ENCODE results near the gene TNIP2.
A peak's percentile ranks its signal among the peaks of the same experiment; 100 is the strongest.

The TNIP2 gene

DNA sequence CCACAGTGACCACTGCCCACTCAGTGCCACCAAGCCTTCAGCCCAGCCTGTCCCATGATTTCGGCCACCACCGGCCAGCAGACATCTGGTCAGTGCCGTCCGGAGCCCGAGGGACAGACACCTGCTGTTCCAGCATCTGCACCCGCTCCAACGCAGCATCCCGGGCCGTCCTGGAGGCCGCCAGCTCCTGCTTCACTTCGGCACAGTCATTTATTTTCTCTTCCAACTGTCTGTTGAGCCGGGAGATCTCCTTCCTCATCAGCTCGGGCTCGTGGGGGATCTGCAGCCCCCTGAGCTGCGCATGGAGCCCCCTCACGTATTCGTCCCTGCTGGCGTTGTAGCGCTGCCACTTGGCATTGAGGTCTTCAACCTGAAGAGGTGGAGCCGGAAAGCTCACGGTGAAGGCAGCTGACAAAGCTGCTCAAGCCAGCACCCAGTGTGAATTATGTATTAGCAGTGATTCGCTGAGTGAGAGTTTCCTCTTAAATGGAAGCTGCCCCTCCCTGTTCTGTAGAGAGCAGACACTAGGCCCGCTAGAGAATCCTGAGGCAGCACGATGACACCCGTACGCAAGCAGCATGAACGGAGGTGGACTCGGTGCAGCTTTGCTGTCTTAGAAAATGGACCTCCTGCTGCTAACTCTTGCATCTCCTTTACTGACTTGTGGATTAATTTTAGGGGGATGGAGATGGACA lies 11.4 kb downstream of the TNIP2 start:
- peaks cover 44% of the 10 kb centered on the region for H3K36me3 ChIP-seq (replicated peaks; ENCODE audit: low read depth, low read length)

DNA sequence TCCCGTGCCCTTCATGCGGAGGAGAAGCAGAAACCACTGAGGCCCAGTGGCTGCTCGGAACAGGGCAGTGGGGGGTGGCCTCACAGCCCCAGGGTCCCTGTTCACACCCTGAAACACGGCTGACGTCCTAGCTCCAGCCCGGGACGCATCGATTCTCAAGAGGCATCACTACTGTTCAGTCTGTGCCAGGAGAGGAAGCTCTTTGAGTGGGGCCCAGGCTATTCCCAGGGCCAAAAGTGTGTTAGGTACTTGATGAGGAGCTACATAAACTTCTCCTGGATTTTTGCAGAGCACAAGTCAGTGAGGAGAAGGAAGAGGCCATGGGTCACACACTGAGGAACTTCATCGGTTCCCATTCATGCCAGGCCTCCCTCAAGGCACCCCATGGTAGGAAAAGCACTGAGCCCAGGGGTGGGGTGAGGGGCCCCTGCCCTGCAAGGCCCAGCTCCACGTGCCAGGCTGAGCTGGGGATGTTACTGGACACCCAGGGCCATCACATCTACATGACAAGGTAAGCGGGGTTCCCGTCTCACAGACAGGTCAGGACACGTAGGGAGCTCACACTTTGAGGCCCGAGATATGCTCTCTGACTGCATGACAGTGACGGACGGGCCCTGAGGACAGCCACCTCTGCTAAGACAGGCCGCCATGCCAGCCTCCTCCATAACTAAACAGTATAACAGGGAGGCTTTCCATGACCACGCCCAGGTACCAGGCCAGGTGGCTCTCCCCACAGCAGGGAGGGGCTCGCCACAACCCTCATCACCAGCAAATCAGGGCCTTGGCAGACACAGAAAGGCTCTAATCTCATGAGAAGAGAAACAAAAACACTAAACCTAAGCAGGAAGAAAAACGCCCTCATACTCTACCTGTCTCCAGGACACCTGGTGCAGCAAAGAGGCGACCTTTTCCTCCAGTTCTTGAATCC lies 12.4 kb downstream of the TNIP2 start:
- Histone ChIP-seq H3K79me2 (ENCODE audit: low read length) (peaks cover 5% of the 10 kb centered on the region; the same call in 1 of the 2 replicates), H3K9me3 (ENCODE audit: insufficient read depth, low read length) (no peaks in the 10 kb centered on the region), H3K9ac (ENCODE audit: low read length) (no peak overlapping the region), H3K36me3 (replicated peaks; ENCODE audit: low read depth, low read length) (peaks cover 44% of the 10 kb centered on the region), H2AFZ (ENCODE audit: low read depth, low read length) (no peak overlapping the region), H3K4me3 (ENCODE audit: low read length) (no peak overlapping the region), H3K4me2 (ENCODE audit: low read length) (no peak overlapping the region), H3K27ac (ENCODE audit: low read length) (no peak overlapping the region), H3K27me3 (ENCODE audit: low read depth, low read length) (no peaks in the 10 kb centered on the region), H3K4me1 (ENCODE audit: low read length) (peaks cover 36% of the 10 kb centered on the region), H4K20me1 (ENCODE audit: insufficient read depth, low read length) (peaks cover 23% of the 10 kb centered on the region; the same call in 1 of the 2 replicates)
- TF ChIP-seq, protein P1, sequence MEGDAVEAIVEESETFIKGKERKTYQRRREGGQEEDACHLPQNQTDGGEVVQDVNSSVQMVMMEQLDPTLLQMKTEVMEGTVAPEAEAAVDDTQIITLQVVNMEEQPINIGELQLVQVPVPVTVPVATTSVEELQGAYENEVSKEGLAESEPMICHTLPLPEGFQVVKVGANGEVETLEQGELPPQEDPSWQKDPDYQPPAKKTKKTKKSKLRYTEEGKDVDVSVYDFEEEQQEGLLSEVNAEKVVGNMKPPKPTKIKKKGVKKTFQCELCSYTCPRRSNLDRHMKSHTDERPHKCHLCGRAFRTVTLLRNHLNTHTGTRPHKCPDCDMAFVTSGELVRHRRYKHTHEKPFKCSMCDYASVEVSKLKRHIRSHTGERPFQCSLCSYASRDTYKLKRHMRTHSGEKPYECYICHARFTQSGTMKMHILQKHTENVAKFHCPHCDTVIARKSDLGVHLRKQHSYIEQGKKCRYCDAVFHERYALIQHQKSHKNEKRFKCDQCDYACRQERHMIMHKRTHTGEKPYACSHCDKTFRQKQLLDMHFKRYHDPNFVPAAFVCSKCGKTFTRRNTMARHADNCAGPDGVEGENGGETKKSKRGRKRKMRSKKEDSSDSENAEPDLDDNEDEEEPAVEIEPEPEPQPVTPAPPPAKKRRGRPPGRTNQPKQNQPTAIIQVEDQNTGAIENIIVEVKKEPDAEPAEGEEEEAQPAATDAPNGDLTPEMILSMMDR (IDR thresholded peaks at IDR 0.05; ENCODE audit: low read depth, low read length) = no peak
- no peak for TF ChIP-seq EZH2phosphoT487 (IDR thresholded peaks at IDR 0.05; ENCODE audit: low read depth)

More for the DNA sequence above, 11.4 kb downstream of the TNIP2 start:
- Histone ChIP-seq H3K79me2 (ENCODE audit: low read length) (peaks cover 11% of the 10 kb centered on the region; the same call in 1 of the 2 replicates), H4K20me1 (ENCODE audit: insufficient read depth, low read length) (peaks cover 30% of the 10 kb centered on the region; the same call in 1 of the 2 replicates), H3K4me2 (ENCODE audit: low read length) (peak overlapping the region; percentile 89; the same call in 1 of the 2 replicates), H3K9me3 (ENCODE audit: insufficient read depth, low read length) (no peaks in the 10 kb centered on the region), H3K27me3 (ENCODE audit: low read depth, low read length) (no peaks in the 10 kb centered on the region), H3K4me3 (ENCODE audit: low read length) (no peak overlapping the region), H2AFZ (ENCODE audit: low read depth, low read length) (no peak overlapping the region), H3K9ac (ENCODE audit: low read length) (no peak overlapping the region), H3K4me1 (ENCODE audit: low read length) (peaks cover 36% of the 10 kb centered on the region), H3K27ac (ENCODE audit: low read length) (no peak overlapping the region)
- TF ChIP-seq EZH2phosphoT487 (IDR thresholded peaks at IDR 0.05; ENCODE audit: low read depth) = no peak
- TF ChIP-seq, protein P1 (IDR thresholded peaks at IDR 0.05; ENCODE audit: low read depth, low read length) = no peak

- H3K4me2 ChIP-seq (ENCODE audit: low read length) = no peak overlapping the region
- peaks cover 33% of the 10 kb centered on the region for H3K4me1 ChIP-seq (ENCODE audit: low read length)
- H3K27me3 ChIP-seq (ENCODE audit: low read depth, low read length) = no peaks in the 10 kb centered on the region
- peaks cover 5% of the 10 kb centered on the region; the same call in 1 of the 2 replicates for H3K79me2 ChIP-seq (ENCODE audit: low read length)
- TF ChIP-seq EZH2phosphoT487 (IDR thresholded peaks at IDR 0.05; ENCODE audit: low read depth) = no peak
- TF ChIP-seq, protein P1 (IDR thresholded peaks at IDR 0.05; ENCODE audit: low read depth, low read length) = no peak
- no peak overlapping the region for H3K27ac ChIP-seq (ENCODE audit: low read length)
- H3K4me3 ChIP-seq (ENCODE audit: low read length) = no peak overlapping the region
- no peak overlapping the region for H3K9ac ChIP-seq (ENCODE audit: low read length)
- H2AFZ ChIP-seq (ENCODE audit: low read depth, low read length) = no peak overlapping the region
- peaks cover 44% of the 10 kb centered on the region for H3K36me3 ChIP-seq (replicated peaks; ENCODE audit: low read depth, low read length)
- H4K20me1 ChIP-seq (ENCODE audit: insufficient read depth, low read length) = peaks cover 23% of the 10 kb centered on the region; the same call in 1 of the 2 replicates
- H3K9me3 ChIP-seq (ENCODE audit: insufficient read depth, low read length) = no peaks in the 10 kb centered on the region
These were observed 13.2 kb downstream of the TNIP2 start for GRCh38 chr4:2742823-2743517.

Data from OCI-LY3 (cell line).